GM23248 (cell line): Measurements from ENCODE around the gene EIF4E. TPM values are rescaled to one million over a fixed set of nuclear protein-coding genes. Genes with fewer than 3 reads are reported as not detected.

Experiments used
- DNase-seq: peaks from one replicate; pipeline ENCODE4 v3.0.0-alpha.2; 2015
- H2AFZ ChIP-seq: fragments of 200-600 bp; sonication (generic); 2 replicates; pipeline ENCODE4 v1.6.1; 2016; ENCODE audit warnings: antibody characterized with exemption
- H3F3A ChIP-seq: fragments of 200-600 bp; sonication (generic); 2 replicates; pipeline ENCODE4 v1.6.1; 2016; ENCODE audit warnings: mild to moderate bottlenecking, antibody characterized with exemption, mixed run types; ENCODE audit not compliant: insufficient read depth
- H3K27ac ChIP-seq: fragments of 200-600 bp; sonication (generic); 2 replicates; pipeline ENCODE4 v1.5.1; 2016; ENCODE audit warnings: mild to moderate bottlenecking
- H3K27me3 ChIP-seq: fragments of 200-600 bp; sonication (generic); replicated peaks from 2 replicates; pipeline ENCODE4 v1.6.1; 2016; ENCODE audit warnings: mild to moderate bottlenecking; ENCODE audit not compliant: insufficient read depth
- H3K36me3 ChIP-seq: fragments of 200-600 bp; sonication (generic); 2 replicates; pipeline ENCODE4 v1.6.1; 2016; ENCODE audit warnings: low read depth, mild to moderate bottlenecking
- H3K4me1 ChIP-seq: fragments of 200-600 bp; sonication (generic); 2 replicates; pipeline ENCODE4 v1.6.1; 2016; ENCODE audit warnings: mild to moderate bottlenecking; ENCODE audit not compliant: insufficient read depth
- H3K4me2 ChIP-seq: fragments of 200-600 bp; sonication (generic); one replicate; pipeline ENCODE4 v1.6.1; 2016; ENCODE audit warnings: mild to moderate bottlenecking; ENCODE audit not compliant: unreplicated experiment
- H3K4me3 ChIP-seq: fragments of 200-600 bp; sonication (generic); 2 replicates; pipeline ENCODE4 v1.5.1; 2016; ENCODE audit warnings: mild to moderate bottlenecking
- H3K79me2 ChIP-seq: fragments of 200-600 bp; sonication (generic); 2 replicates; pipeline ENCODE4 v1.6.1; 2016; ENCODE audit warnings: mild to moderate bottlenecking; ENCODE audit not compliant: insufficient read depth
- H3K9ac ChIP-seq: fragments of 200-600 bp; sonication (generic); 2 replicates; pipeline ENCODE4 v1.6.1; 2016; ENCODE audit warnings: mild to moderate bottlenecking
- H3K9me2 ChIP-seq: fragments of 200-600 bp; sonication (generic); 2 replicates; pipeline ENCODE4 v1.6.1; 2016; ENCODE audit warnings: mixed run types, mild to moderate bottlenecking, moderate library complexity; ENCODE audit not compliant: insufficient read depth
- H3K9me3 ChIP-seq: fragments of 200-600 bp; sonication (generic); one replicate; pipeline ENCODE4 v1.6.1; 2017; ENCODE audit warnings: low read depth
- H4K20me1 ChIP-seq: fragments of 200-600 bp; sonication (generic); 2 replicates; pipeline ENCODE4 v1.6.0; 2016; ENCODE audit not compliant: insufficient read depth
- EZH2 ChIP-seq: fragments of 200-600 bp; sonication (generic); IDR thresholded peaks from 2 replicates; pipeline ENCODE4 v1.6.1; 2018; ENCODE audit warnings: antibody characterized with exemption, mild to moderate bottlenecking; ENCODE audit not compliant: insufficient read depth, poor library complexity, severe bottlenecking
- EZH2phosphoT487 ChIP-seq: fragments of 200-600 bp; sonication (generic); IDR thresholded peaks from 2 replicates; pipeline ENCODE4 v1.6.1; 2018; ENCODE audit warnings: antibody characterized with exemption, moderate library complexity, mild to moderate bottlenecking, low read depth; ENCODE audit not compliant: insufficient read depth
- WGBS, 2 experiments: methylation state at CpG; one replicate each; pipeline ENCODE4 v1.1.6; 2015 to 2017; ENCODE audit warnings: low lambda C conversion rate in 2 of 2, low coverage in 1 of 2; ENCODE audit errors: missing lambda C conversion rate in 2 of 2; 5-methylcytosine and 5-hydroxymethylcytosine counted together
- in situ Hi-C: fragments of 300-500 bp; cut with MboI; formaldehyde crosslinking; loops from 2 replicates; pipeline ENCODE4 v1.15.0; 2020
- polyA plus RNA-seq: library from polyadenylated mRNA; unstranded; fragments of >200 nt; fragmentation: Nextera tagmentation; extraction: Ambion mirVana; gene quantifications from 2 replicates; pipeline ENCODE4 v1.2.1, GENCODE V29; 2016
- total RNA-seq: library from RNA; depleted of rRNA; stranded (reverse); fragments of >200 nt; shearing (Covaris generic); gene quantifications from 2 replicates; pipeline ENCODE4 v1.2.3, GENCODE V29; 2014

Gene EIF4E
- total and polyA plus RNA-seq, 2 experiments from 2014 or later, result 113 to 133 TPM

GRCh38 chr4:98903561-98903960, 25.4 kb downstream of the EIF4E start:
- H3K9me2 ChIP-seq, result no peaks in the 10 kb centered on the region
- H4K20me1 ChIP-seq, result no peaks in the 10 kb centered on the region
- peaks cover 27% of the 10 kb centered on the region; the same call in 1 of the 2 replicates for H3K36me3 ChIP-seq
- no peak overlapping the region for H3K4me3 ChIP-seq
- peaks cover 23% of the 10 kb centered on the region for H3K4me1 ChIP-seq
- WGBS, 2 experiments, result 98 to 99% methylated on average over 2 of the region's 2 CpGs
- H3K79me2 ChIP-seq, result peaks cover 100% of the 10 kb centered on the region
- no peak overlapping the region for H3K27ac ChIP-seq
- no peak for DNase-seq
- no peak overlapping the region for H2AFZ ChIP-seq
- TF ChIP-seq EZH2 (no peak), EZH2phosphoT487 (no peak)
- no peak overlapping the region for H3K9ac ChIP-seq
- peaks cover 14% of the 10 kb centered on the region for H3F3A ChIP-seq
- no peak overlapping the region for H3K4me2 ChIP-seq
- H3K27me3 ChIP-seq, result no peaks in the 10 kb centered on the region
- H3K9me3 ChIP-seq, result no peaks in the 10 kb centered on the region
- in situ Hi-C loops, result no loop called here

DNA sequence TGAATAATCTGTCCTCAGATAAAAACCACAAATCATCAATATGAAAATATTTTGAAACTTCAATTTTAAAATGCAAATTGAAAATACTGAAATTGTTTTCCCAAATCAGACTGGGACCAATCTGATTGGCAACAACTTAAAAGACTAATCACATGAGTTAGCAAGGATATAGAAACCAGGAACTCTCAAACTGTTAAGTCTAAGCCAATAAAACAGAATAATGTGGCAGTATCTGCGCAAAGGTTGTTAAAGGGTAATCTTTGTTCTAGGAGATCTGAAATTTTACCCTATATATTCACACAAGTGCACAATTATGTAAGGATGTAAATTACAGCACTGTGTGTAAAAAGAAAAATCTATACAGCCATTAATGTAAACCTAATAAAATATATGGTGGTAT, 29.7 kb downstream of the EIF4E start:
- H3K4me1 ChIP-seq, result no peaks in the 10 kb centered on the region
- in situ Hi-C loops, result no loop called here
- H3K27me3 ChIP-seq, result no peaks in the 10 kb centered on the region
- DNase-seq, result no peak
- H3K9me3 ChIP-seq, result no peaks in the 10 kb centered on the region
- no peaks in the 10 kb centered on the region for H3K9me2 ChIP-seq
- 93 to 100% methylated on average over 1 of the region's 1 CpG for WGBS, 2 experiments
- no peak overlapping the region for H2AFZ ChIP-seq
- no peak overlapping the region for H3K9ac ChIP-seq
- no peaks in the 10 kb centered on the region; the same call in 1 of the 2 replicates for H3F3A ChIP-seq
- no peak for TF ChIP-seq EZH2
- no peak overlapping the region for H3K4me3 ChIP-seq
- H3K79me2 ChIP-seq, result peaks cover 100% of the 10 kb centered on the region
- H3K4me2 ChIP-seq, result no peak overlapping the region
- H3K36me3 ChIP-seq, result peaks cover 46% of the 10 kb centered on the region
- no peaks in the 10 kb centered on the region for H4K20me1 ChIP-seq
- H3K27ac ChIP-seq, result no peak overlapping the region

- Histone ChIP-seq H3K4me2 (no peak overlapping the region), H3K4me1 (no peaks in the 10 kb centered on the region), H3K9me2 (no peaks in the 10 kb centered on the region), H3K27ac (no peak overlapping the region), H3F3A (peaks cover 15% of the 10 kb centered on the region), H3K9me3 (no peaks in the 10 kb centered on the region), H3K36me3 (peaks cover 54% of the 10 kb centered on the region), H2AFZ (no peak overlapping the region), H3K9ac (no peak overlapping the region), H3K79me2 (peaks cover 98% of the 10 kb centered on the region), H3K27me3 (no peaks in the 10 kb centered on the region), H3K4me3 (no peak overlapping the region), H4K20me1 (no peaks in the 10 kb centered on the region)
- WGBS, 2 experiments, result 92 to 93% methylated on average over 11 of the region's 11 CpGs
- no peak for TF ChIP-seq EZH2phosphoT487
- TF ChIP-seq EZH2, result no peak
- in situ Hi-C loops, result no loop called here
- DNase-seq, result no peak
Observed at GRCh38 chr4:98891478-98892337, 37.2 kb downstream of the EIF4E start.

GRCh38 chr4:98890702-98891455, 38.1 kb downstream of the EIF4E start:
- Histone ChIP-seq H3K9ac (no peak overlapping the region), H3F3A (peaks cover 15% of the 10 kb centered on the region), H3K27me3 (no peaks in the 10 kb centered on the region), H3K79me2 (peaks cover 98% of the 10 kb centered on the region), H2AFZ (no peak overlapping the region), H3K4me1 (no peaks in the 10 kb centered on the region), H3K27ac (no peak overlapping the region), H3K4me3 (no peak overlapping the region), H3K9me3 (no peaks in the 10 kb centered on the region), H3K4me2 (no peak overlapping the region), H3K36me3 (peaks cover 62% of the 10 kb centered on the region), H4K20me1 (no peaks in the 10 kb centered on the region), H3K9me2 (no peaks in the 10 kb centered on the region)
- in situ Hi-C loops, result no loop called here
- 92 to 95% methylated on average over 6 of the region's 6 CpGs for WGBS, 2 experiments
- no peak for TF ChIP-seq EZH2
- TF ChIP-seq EZH2phosphoT487, result no peak
- DNase-seq, result no peak
